PFSK-1 (cell line): ENCODE data around the gene SH2D3C.

ENCODE experiments used
- FOXP2 ChIP-seq: optimal IDR thresholded peaks from 2 replicates; pipeline ENCODE3; 2011; ENCODE audit warnings: borderline replicate concordance, control low read depth, inconsistent platforms; ENCODE audit not compliant: insufficient read depth; ENCODE audit errors: extremely low read length, extremely low read depth
- POLR2AphosphoS5 ChIP-seq: IDR thresholded peaks from 2 replicates; pipeline ENCODE4 v1.6.1; 2012; ENCODE audit warnings: low read depth, mild to moderate bottlenecking, control low read depth, low read length, moderate library complexity
- REST ChIP-seq, 2 experiments: IDR thresholded peaks; 2 replicates each; pipeline versions ENCODE4 v1.6.1 to v1.8.0; 2011 to 2012; ENCODE audit warnings: low read depth in 2 of 2, low read length in 2 of 2, control low read depth in 1 of 2, inconsistent platforms in 1 of 2, mild to moderate bottlenecking in 1 of 2, moderate library complexity in 1 of 2; ENCODE audit not compliant: insufficient read depth in 1 of 2
- SIN3A ChIP-seq: IDR thresholded peaks from 2 replicates; pipeline ENCODE4 v1.6.1; 2012; ENCODE audit warnings: mild to moderate bottlenecking, low read length, moderate library complexity, borderline replicate concordance; ENCODE audit not compliant: insufficient read depth
- TAF1 ChIP-seq: IDR thresholded peaks from 2 replicates; pipeline ENCODE4 v1.6.1; 2012; ENCODE audit warnings: low read length, control low read depth, borderline replicate concordance; ENCODE audit not compliant: insufficient read depth

Gene SH2D3C

GRCh38 chr9:127791085-127791484 lies 12.6 kb upstream of the SH2D3C start:
- no peak for TF ChIP-seq POLR2AphosphoS5
- no peak for TF ChIP-seq TAF1
- no peak for TF ChIP-seq FOXP2
- TF ChIP-seq SIN3A, result no peak
- TF ChIP-seq REST (IDR thresholded peaks at IDR 0.05; ENCODE audit: insufficient read depth in 1 of 2, low read depth in 2 of 2, low read length in 2 of 2), result no peak

GRCh38 chr9:127790094-127790855 lies 11.8 kb upstream of the SH2D3C start:
- TF ChIP-seq REST (IDR thresholded peaks at IDR 0.05; ENCODE audit: insufficient read depth in 1 of 2, low read depth in 2 of 2, low read length in 2 of 2), result no peak
- no peak for TF ChIP-seq SIN3A
- TF ChIP-seq FOXP2, result no peak
- no peak for TF ChIP-seq POLR2AphosphoS5
- TF ChIP-seq TAF1, result no peak

GRCh38 chr9:127789179-127789578 lies 10.7 kb upstream of the SH2D3C start:
- TF ChIP-seq SIN3A, result no peak
- no peak for TF ChIP-seq FOXP2
- TF ChIP-seq POLR2AphosphoS5, result no peak
- no peak for TF ChIP-seq TAF1
- TF ChIP-seq REST (IDR thresholded peaks at IDR 0.05; ENCODE audit: insufficient read depth in 1 of 2, low read depth in 2 of 2, low read length in 2 of 2), result no peak

- TF ChIP-seq FOXP2 (no peak), SIN3A (no peak), REST (IDR thresholded peaks at IDR 0.05; ENCODE audit: insufficient read depth in 1 of 2, low read depth in 2 of 2, low read length in 2 of 2) (no peak)
Measured at GRCh38 chr9:127788337-127789011, 10.0 kb upstream of the SH2D3C start.
